Panc1 (cell line): ENCODE measurements around the gene MFN1.

Experiments
- CTCF ChIP-seq: fragments of 450-650 bp; IDR thresholded peaks from 2 replicates; pipeline ENCODE4 v1.5.1; 2017; ENCODE audit warnings: mild to moderate bottlenecking
- POLR2AphosphoS5 ChIP-seq: IDR thresholded peaks from 2 replicates; pipeline ENCODE4 v1.6.1; 2012; ENCODE audit warnings: mild to moderate bottlenecking, low read depth, low read length, moderate library complexity
- REST ChIP-seq, 2 experiments: IDR thresholded peaks; 2 replicates each; pipeline ENCODE4 v1.6.1; 2011 to 2012; ENCODE audit warnings: low read depth in 2 of 2, control low read depth in 1 of 2, low read length in 1 of 2, mild to moderate bottlenecking in 1 of 2, moderate library complexity in 1 of 2; ENCODE audit not compliant: insufficient read depth in 1 of 2
- SIN3A ChIP-seq: IDR thresholded peaks from 2 replicates; pipeline ENCODE4 v1.6.1; 2012; ENCODE audit warnings: low read depth, mild to moderate bottlenecking, low read length, moderate library complexity, borderline replicate concordance; ENCODE audit not compliant: insufficient read depth
- TCF7L2 ChIP-seq: IDR thresholded peaks from 2 replicates; pipeline ENCODE4 v1.6.1; 2011; ENCODE audit warnings: mild to moderate bottlenecking, low read depth, low read length, inconsistent platforms

GRCh38 chr3:179333084-179333483 lies 14.4 kb upstream of the MFN1 start:
- TF ChIP-seq CTCF (no peak), REST (IDR thresholded peaks at IDR 0.05; ENCODE audit: insufficient read depth in 1 of 2, low read depth in 2 of 2, low read length in 1 of 2) (no peak), SIN3A (no peak), POLR2AphosphoS5 (no peak), TCF7L2 (no peak)
